GM21367 (cell line): ENCODE measurements around the gene TMEM164.
A peak's percentile ranks its signal among the peaks of the same experiment; 100 is the strongest.
"Not testable (repeated sequence)": the region's sequence is repeated elsewhere in the genome, so short reads cannot be mapped to it uniquely, and the experiment has no call there.

Source experiments
- ATAC-seq: cut with Tn5 transposase; IDR thresholded peaks from one replicate; pipeline ENCODE4 v1.9.1; 2021; ENCODE audit not compliant: unreplicated experiment

TMEM164 gene

GRCh38 chrX:110123331-110123782, 120.4 kb downstream of the TMEM164 start:
- no peak for ATAC-seq

DNA sequence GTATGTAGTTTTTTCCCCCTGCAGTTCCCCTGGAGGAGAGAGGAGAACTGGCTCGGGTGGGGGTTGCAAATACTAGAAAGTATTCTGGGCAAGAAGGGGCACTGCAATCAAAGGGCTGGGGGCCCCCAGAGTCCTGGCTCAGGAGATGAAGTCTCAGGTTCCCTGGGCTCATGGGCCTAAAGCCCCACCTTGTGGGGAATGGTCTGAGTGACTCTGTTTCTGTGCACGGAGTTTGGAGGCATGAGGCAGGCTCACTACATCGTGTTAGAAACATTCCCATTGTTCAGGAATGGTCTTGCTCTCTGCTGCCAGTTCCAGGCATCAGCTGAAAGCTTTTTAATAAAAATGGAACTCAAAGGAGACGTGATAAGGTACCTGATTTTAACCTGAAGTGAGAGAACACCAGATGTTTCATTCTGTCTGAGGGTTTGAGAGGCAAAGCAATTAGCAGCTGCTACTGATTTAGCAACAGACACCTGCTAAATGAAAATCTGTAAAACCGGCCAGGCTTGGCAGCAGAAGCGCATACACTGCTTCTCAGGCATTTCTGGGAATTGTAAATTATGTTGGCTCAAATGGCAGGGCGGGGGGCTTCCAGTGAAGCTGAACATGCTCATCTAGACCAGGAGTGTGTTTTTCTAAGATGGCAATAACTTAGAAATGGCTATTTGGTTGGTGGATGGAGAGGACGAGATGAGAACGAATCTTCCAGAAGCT, 122.7 kb downstream of the TMEM164 start:
- ATAC-seq = no peak

- ATAC-seq = no peak
Measured at GRCh38 chrX:110131031-110131430, 128.1 kb downstream of the TMEM164 start.

GRCh38 chrX:110132450-110133114, 129.7 kb downstream of the TMEM164 start:
- no peak for ATAC-seq

DNA sequence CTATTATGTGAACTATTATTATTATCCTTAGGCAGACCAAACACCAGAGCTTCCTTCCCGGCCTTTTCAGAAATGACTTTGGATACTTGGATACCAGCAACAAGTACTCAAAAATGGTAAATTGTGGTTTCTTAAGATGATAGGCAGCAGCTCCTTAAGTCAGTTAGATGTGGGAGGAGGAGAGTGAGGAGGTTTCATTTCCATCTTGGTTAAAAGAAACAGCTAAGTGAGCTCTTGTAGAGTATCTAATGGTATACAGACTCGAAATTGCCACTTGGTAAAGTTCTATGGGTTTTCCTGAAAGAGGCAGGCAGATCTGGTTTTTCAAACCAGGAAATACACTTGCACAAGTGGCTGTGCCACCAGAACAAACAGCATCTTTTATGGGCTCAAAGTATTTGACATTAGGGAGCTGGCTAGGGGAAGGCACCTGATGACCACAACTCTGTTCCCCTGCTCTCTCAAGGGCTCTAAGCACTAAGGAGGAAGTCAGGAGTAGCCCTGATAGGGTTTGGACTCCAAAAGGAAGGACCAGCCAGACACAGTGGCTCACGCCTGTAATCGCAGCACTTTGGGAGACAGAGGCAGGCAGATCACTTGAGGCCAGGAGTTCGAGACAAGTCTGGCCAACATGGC, 130.9 kb downstream of the TMEM164 start:
- no peak for ATAC-seq

- no peak for ATAC-seq
Measured at GRCh38 chrX:110135618-110136017, 132.7 kb downstream of the TMEM164 start.

DNA sequence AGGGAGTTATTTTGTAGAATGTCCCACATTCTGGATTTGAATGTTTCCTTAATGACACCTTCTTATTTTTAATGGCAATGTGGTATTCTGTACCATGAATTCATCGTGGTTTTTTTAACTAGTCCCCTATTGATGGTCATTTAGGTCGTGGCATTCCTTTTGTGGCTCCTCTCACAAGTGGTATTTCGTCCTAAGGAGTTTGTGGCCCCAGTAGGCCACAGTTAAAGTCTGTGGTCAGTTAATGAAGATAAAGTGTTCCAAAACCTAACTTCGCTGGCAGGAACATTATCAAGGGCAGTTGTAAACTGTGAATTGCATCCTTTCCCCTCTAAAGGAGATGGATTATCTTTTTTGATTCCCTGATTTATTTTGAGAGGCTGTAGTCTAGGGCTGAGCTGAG, 133.2 kb downstream of the TMEM164 start:
- ATAC-seq = no peak

GRCh38 chrX:110138557-110138956, 135.6 kb downstream of the TMEM164 start:
- ATAC-seq = no peak

- no peak for ATAC-seq
Measured at GRCh38 chrX:110139172-110139571, 136.3 kb downstream of the TMEM164 start.

DNA sequence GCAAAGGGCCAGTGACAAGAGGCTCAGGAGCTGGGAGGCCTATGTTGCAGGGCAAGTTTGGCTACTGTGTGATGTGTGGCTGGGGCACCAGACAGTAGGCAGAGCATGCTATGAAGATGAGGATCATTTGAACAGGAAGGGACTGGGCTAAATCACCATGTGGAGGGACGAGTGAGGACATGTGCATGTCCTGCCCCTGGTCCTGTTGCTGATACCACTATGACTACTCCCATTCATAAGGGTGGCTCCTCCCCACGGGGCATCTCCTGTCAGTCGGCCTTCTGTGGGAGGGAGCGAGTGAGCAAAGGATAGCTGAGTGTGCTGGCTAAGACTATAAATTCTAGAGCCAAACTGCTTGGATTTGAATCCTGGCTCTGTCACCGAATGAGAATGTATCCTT, 139.2 kb downstream of the TMEM164 start:
- ATAC-seq = no peak

GRCh38 chrX:110143454-110144210, 140.7 kb downstream of the TMEM164 start:
- ATAC-seq = no peak

DNA sequence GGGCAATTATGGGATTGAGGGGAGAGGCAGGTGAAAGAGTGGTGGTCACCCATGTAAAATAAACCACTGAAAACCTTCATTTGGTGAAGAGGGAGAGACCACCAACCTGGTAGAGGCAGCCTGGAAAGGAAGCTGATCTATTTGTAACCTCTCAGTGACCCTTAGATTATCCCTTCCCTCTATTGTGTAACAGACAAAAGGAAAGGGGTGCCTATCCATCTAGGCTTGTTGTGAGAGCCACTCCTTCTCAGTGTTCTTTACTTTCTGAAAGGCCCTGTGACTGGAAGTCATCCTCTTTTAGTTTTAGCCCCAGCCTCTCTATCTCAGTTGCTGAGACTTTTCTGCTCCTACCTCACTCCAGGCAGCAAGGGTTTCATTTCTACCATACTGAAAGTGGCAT, 142.4 kb downstream of the TMEM164 start:
- ATAC-seq = no peak

- ATAC-seq = peak; percentile 55
Measured at GRCh38 chrX:110145854-110146253, 142.9 kb downstream of the TMEM164 start.

DNA sequence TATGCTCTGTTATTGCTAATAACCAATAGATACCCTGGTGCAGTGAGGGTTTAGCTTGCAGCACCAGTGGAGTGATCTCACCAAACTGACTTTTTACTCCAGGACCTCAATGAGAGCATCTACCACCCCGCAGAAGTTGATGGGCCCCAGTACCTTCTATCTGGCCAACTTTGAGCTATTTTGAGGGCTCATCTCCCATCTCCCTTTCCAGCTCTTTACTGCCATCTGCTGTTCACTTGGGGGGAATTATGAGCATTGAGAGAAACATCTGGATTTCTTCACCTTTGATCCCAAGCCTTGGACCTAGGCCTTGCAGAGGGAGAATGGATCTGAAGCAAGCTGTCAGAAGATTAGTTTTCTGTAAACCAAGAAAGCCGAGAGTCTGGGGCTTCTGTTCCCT, 143.6 kb downstream of the TMEM164 start:
- peak; percentile 67 for ATAC-seq

DNA sequence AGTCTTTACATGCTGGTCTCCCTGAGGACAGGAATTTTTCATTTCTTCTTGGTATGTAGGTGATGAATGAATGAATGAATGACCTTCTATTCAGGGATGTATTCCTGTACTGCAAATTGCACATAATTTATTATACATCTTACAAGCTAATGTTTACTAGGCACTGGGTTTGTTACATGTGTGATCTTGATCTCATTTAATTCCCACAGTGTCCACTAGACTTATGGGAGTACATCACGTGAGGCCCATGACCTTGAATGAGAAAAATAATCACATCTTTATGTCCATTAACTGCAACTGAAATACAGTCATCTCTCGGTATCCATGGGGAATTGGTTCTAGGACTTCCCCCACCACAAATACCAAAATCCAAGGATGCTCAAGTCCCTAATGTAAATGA, 150.3 kb downstream of the TMEM164 start:
- no peak for ATAC-seq

DNA sequence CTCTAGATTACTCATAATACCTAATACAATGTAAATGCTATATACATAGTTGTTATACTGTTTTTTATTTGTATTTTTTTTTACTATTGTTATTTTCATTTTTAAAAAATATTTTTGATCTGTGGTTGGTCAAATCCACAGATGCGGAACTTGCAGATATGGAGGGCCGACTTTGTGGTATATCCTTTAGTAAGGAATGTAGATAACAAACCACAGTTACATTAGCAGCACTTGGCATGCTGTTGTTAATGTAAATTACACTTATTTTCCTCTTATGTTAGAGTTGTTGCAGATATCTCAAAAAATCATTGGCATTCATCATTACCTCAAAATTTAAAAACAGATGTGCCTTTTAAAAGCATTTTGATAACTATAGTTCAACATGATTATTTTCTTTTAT, 151.0 kb downstream of the TMEM164 start:
- ATAC-seq = no peak

GRCh38 chrX:110154328-110154727, 151.4 kb downstream of the TMEM164 start:
- not testable (repeated sequence) for ATAC-seq

GRCh38 chrX:110155759-110156158, 152.8 kb downstream of the TMEM164 start:
- no peak for ATAC-seq

- ATAC-seq = no peak
Measured at GRCh38 chrX:110156167-110156754, 153.3 kb downstream of the TMEM164 start.

GRCh38 chrX:110157444-110157843, 154.5 kb downstream of the TMEM164 start:
- ATAC-seq = no peak

DNA sequence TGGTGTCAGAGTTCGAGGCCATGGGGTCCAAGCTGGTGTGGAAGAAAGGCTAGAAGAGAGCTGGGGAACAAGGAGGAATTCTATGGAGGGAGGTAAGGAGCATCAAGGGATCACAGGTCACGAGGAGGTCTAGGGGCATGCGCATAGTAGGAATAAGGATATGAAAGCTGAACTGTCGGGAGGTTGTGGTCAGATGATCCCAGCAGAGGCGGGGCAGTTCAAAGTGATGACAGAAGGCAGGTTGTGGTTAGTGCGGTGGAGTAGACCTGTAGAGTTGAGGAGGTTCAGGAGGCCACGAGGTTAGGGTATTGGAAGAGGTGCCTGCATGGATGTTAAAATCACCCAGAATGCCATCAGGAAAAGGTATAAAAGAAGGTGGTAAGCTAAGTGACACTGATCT, 156.3 kb downstream of the TMEM164 start:
- no peak for ATAC-seq
